Daoy (cell line): Measurements from ENCODE around the gene SAMM50. TPM values are rescaled to one million over a fixed set of nuclear protein-coding genes. Genes with fewer than 3 reads are reported as not detected.
"Not testable (repeated sequence)": the region's sequence is repeated elsewhere in the genome, so short reads cannot be mapped to it uniquely, and the experiment has no call there.

Experiments
- DNase-seq: peaks from one replicate; pipeline ENCODE4 v3.0.0-alpha.2; 2015; ENCODE audit warnings: low read depth
- total RNA-seq: library from RNA; depleted of rRNA; stranded (reverse); fragments of >200 nt; shearing (Covaris generic); gene quantifications from 2 replicates; pipeline ENCODE4 v1.2.3, GENCODE V29; 2014

SAMM50 gene
- total RNA-seq, 1 experiment from 2014 or later: 56.7 TPM

DNA sequence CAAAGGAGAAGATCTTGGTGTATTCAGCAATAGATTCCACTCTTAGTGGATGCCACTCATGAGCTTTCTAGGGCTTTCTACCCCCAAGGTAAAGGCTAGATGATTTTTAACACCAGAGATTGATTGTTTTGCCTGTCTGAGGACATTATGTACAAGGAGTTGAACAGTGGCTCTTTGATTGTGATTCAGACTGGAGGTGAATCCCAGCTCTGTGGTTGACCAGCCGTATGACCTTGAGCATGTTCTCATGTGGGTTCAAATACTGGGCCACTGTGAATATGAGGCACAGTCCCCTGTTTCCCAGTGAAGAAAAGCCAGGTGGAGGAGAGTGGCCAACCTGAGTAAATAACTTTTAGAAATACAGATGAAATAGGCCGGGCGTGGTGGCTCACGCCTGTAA lies 44.9 kb downstream of the SAMM50 start:
- no peak for DNase-seq

DNA sequence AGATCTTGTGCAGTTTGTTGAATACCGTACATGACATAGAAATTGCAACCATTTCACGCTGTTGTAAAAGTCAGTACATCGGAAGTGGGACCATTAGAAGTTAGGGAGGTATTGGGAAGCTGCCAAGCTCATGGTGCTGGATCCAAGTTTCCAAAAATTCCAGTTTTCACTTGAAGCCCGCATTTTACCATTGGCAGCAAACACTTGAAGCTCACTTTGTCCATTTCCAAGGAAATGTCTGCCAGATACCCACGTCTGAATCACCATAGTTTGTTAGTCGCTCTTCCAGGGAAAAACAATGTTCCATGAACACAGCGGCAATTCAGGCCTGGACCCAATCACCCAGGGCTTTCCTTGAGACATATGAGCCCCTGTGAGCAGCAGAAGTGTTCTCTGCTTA lies 46.3 kb downstream of the SAMM50 start:
- DNase-seq: no peak

DNA sequence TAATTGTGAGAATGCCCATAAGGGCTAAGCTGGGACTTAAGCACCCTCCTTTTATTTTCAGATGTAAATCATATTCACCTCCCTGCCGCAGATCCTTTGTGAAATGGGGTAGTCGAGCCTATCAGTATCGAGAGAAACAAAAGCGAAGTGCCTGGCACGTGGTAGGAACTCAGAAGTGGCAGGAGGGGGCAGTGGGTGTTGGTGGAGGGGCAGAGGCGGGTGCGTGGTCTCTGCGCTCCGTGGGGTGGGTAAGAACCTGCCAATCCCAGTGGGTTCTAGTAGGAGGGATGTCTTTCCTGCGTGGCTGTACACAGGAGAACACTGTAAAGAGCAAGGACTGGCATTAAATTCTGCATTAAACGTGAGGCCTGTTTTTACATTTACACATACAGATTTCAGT lies 47.1 kb downstream of the SAMM50 start:
- DNase-seq: no peak

DNA sequence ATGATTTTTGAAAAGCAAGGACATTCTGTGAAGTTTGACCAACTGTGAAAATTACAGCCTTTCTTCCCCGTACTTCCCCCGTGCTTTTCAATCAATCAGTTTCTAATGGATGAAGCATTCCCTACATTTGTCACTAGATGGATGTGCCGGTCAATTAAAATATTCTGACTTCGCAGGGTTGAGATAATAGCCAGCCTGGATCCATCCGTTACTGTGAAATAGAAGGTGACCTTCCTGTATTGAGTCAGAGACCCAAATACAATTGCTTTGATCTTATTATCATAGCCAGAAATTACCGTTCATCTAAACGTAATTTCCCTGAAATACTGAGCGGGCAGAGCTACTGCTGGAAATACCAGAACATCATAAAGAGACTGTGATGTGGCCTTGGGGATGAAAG lies 47.8 kb downstream of the SAMM50 start:
- DNase-seq: no peak

DNA sequence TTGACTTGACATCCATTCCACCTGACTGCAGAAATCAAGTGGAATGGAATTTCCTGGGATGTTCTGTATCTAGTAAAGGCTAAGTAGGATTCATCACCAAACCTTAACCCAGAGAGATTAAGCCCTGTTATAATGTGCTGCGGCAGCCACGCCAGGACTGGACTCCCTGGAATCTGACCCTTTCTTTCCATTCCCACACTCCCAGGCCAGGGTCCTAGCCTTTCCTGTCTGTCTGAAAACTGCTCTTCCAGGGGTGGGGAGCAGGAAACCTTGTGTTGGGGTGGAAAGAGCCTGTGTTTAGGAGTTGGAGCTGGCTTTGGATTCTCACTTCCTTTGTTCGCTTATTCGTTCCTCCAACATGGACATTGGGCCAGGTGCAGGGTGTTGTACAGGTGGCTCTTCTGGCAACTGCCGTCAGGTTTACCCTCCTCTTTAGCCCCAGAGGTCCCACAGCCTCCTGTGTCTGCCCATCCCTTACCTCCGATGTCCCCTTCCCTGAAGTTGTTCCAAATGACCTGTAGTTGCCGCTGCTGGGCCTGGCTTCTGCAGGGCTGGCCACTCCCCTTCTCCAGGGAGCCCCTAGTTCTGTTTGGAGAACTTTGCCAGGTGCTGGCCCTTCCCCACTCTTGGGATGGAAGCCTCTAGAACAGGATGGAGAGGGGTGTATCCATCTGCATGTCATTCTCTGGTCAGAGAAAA lies 48.3 kb downstream of the SAMM50 start:
- DNase-seq: peak; percentile 17

DNA sequence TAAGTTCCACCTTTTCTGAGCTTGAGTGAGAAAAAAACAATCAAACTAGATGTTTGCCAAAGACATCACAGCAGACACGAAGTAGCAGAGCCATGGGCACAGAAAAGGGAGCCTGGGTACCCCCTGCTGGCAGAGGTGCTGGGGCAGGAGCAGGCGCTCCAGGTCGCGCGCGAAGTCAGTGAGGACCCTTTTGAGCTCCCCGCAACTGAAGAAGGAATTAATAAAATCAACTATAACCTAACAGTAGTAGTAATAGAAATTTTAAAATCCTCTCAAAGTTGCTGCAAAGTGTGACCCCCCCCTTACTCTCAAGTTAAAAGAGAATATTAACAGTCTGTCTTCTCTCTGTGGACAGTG lies 48.8 kb downstream of the SAMM50 start:
- DNase-seq: no peak

DNA sequence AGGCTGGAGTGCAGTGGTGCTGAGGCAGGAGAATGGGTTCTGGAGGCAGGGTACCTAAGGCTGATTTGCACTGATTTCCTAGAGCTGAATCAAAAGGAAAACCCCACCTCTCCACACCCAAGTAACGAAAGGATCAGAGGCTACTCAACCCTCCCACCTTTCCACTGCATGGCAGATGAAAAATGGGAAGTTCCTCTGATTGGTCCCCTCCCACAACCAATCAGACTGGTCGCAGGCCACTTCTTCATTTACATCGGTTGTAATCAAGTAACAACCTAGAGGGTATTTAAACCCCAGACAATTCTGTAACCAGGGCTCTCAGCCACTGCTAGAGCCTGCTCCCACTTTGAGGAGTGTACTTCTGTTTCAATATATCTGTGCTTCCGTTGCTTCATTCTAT lies 50.3 kb downstream of the SAMM50 start:
- no peak for DNase-seq

DNA sequence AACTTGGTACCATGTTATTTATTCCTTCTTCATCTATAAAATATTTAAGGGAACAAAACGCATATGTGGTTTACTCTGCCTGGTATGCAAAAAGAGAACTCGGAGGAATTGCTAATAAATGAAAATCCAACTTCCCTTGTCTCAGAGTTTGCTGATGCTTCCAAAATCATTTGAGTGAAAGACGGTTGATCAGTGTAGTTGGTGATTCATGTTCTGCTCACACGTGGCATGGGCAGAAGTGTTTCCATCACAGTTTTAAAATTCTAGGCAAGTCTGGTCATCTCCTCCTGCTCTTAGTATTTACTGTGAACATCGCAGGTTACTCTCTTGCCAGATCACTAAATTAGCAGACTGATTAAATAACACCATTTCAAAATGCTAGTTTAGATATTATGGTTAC lies 56.9 kb downstream of the SAMM50 start:
- no peak for DNase-seq

DNA sequence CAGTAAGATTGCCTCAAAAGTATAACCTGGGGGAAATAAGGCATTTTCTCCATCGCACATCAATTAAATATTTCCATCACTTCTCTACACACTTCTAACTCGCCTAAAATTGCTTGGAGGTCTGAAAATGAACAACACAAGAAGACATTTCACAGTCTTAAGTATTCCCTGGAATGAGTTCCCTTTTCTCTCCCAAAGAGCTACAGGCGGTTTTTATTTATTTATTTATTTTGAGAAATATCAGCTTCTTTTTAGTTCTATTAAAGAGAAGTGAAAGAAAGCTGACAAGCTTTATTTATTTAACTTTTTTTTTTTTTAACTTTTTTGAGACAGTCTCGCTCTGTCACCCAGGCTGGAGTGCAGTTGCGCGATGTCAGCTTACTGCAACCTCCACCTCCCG lies 57.3 kb downstream of the SAMM50 start:
- no peak for DNase-seq

DNA sequence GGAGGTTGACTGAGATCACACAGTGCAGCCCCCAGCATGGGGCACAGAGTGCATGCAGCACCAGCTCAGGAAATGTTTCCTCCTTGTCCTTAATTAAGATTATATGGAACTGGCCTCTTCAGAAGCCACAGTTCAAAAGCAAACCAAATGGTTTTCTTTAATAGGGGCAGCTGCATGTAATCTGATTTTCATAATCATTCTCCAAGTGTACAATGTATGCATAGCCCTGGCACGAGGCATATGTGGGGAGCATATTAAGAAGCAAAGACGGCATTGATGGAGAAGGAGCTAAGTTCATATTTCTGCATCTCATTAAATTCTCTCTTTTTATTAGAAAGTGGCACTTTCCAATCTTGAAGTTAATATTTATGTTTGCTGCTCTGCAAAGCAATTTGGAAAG lies 59.0 kb downstream of the SAMM50 start:
- DNase-seq: no peak

DNA sequence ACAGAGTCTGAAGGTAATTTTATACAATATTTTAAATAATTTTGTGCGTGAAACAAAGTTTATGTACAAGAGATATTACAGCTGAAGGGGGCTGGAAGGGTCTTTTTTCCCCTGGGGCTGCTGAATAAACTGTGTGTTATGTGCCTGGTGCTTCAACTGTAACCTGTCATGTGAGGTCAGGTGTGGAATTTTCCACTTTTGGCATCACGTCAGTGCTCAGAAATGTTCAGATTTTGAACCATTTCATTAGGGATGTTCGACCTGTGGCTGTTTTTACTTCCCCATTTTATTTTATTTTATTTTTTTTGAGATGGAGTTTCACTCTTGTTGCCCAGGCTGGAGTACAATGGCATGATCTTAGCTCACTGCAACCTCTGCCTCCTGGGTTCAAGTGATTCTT lies 61.3 kb downstream of the SAMM50 start:
- DNase-seq: not testable (repeated sequence)

DNA sequence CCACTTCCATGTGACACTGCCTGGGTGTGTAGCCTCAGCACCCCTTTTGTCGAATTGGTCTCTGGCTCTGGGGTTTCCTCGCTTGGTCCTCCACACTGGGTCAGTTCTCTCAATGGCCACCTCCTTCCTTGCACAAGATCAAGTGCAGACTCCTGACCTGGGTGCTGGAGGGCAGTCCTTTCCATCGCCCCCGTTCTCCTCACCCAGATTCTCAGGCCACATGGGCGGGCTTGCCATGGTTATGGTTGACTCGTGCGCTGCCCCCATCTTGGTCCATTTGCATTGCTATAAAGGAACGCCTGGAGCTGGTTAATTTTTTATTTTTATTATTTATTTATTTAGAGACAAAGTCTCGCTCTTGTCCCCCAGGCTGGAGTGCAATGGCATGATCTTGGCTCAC lies 63.4 kb downstream of the SAMM50 start:
- DNase-seq: no peak

DNA sequence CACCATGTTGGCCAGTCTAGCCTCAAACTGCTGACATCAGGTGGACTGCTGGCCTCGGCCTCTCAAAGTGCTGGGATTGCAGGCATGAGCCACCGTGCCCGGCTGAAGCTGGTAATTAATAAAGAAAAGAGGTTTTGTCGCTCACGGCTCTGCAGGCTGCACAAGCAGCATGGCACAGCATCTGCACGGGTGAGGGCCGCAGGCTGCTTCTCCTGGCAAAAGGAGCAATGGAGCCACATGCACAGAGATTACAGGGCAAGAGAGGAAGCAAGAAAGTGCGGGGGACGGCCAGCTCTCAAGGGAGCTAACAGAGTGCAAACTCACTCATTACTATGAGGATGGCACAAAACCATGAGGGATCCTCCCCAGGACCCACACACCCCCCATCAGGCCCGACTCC lies 64.2 kb downstream of the SAMM50 start:
- no peak for DNase-seq

DNA sequence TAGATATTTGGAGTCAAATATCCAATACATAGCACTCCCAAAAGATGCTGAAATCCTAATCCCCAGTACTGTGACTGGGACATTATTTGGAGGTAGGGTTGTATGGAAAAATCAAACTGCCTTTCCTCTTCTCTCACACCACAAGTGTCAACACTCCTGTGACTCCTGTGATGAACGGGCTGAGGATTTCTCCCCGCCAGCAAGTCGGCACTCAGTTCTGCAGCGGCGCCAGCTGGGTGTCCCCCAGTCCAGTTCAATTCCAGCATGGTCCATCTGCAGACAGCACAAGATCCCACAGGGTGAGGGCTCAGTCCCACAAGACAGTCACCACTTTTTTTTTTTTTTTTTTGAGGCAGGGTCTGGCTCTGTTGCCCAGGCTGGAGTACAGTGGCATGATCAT lies 64.6 kb downstream of the SAMM50 start:
- no peak for DNase-seq

DNA sequence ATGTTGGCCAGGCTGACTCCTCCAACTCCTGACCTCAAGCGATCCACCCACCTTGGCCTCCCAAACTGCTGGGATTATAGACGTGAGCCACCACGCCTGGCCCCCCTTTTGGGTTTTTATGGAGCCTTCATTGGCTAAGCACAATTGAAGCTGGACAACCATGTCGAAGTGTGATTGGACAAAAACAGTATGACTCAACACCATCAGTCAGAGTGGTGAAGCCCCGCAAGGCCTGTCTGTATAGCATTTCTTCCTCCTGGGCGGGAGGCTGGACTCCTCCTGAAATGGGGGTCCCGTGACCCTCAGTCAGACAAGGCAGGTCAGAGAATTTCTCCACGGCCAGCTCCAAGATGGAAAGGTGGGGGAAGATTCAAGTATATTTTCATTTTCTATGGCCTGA lies 65.7 kb downstream of the SAMM50 start:
- peak; percentile 52 for DNase-seq

DNA sequence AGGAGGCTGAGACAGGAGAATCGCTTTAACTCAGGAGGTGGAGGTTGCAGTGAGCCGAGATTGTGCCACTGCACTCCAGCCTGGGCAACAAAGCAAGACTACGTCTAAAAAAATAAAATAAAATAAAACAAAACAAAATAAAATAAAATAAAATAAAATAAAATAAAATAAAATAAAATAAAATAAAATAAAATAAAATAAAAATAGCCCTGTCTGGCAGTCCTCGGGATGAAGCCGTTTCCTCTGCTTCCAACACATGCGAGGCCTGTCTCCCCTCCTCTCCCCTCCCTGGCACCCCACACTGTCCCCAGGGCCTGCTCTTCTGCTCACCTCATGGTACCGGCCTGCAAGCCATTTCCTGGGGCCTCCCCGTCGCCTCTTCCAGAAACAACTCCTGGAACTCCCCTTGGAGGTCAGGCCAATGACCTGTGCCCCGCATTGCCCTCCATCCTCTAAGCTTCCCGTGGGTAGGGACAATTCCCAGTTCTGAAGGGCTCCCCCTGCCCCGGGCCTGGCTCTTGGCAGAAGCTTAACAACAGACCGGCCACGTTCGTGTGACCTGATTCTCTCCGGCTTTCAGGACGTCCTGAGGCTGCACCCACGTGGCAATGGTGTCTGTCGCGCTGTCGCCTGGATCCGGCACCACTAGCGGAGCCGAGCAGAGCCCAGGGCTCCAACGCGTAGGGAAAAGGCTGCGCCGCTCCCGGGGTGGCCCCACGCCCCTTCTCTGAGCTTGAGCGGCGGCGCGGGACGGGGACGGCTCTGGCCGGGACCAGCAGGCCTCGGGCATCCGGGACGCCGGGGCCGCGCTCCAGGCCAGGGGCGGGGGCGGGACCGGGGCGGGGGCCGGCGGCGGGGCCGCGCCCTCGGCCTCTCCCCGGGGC lies 68.4 kb downstream of the SAMM50 start:
- peak; percentile 55 for DNase-seq

DNA sequence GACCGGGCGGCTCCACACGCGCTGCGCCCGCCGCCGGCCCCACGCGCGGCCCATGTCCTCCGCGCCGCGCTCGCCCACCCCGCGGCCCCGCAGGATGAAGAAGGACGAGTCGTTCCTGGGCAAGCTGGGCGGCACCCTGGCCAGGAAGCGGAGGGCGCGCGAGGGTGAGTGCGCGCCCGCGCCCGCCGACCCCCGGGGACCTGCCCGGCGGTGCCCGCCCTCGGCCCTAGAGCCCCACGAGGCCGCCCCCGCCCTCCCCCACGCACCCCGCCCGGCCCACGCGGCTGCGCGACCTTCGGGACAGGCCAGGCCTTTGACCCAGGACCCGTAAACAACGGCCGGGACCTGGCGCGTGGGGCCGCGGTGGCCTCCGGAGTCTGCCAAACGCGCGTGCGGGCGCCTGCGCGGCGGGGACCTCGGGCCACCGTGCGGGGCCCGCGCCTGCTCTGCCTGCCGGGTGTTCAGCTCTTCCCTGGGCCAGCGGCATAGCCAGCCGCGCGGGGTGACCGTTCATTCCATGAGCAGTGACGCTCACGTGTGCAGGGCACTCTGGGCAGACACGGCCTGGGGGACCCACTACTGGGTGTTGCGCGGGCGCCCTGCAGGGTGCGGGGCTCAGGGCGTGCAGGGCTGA lies 69.2 kb downstream of the SAMM50 start, which contains the start of gene PARVB:
PARVB (plus strand) TSS at position 15 of the 634 bp plus-strand sequence; CDS start at position 53, 38 bp downstream.
- DNase-seq: peak; percentile 43

DNA sequence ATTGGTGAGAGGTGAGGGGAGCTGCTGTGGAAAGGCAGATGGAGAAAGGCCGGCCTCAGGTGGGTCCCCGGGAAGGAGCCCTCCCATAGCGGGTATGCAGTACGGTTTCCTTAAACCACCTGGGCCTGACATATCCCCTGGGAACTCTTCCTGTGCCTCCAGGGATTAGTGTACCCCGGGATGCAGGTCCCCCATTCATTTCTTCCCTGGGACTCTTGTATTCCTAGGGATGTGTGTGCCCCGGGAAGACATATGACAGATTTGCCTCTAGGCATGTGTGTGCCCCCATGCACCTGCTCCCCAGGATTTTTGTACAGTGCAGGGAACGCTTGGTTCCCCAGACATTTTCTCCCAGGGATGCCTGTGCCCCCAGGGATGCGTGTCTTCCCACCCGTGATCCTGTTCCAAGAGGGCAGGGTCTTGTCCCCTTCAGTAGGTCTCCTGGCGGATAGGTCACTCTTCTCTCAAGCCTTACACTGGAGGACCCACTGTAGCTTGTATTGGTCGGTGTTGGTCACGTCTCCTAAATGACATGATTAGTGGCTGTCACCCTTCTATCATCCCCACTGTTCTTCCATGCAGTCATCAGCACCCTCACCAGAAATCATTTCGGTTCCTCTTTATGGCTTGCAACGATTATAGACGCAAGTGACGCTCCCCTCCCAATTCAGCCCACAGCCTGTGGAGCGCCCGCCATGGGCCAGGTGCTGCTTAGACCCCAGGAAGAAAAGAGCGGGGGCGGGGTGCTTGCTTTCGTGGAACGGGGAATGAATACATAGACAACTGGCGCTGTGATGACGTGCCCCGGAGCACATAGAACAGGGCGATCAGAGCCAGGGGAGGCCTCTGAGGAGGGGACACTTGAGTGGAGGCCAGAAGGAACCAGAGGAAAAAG lies 70.2 kb downstream of the SAMM50 start:
- DNase-seq: peak; percentile 8

DNA sequence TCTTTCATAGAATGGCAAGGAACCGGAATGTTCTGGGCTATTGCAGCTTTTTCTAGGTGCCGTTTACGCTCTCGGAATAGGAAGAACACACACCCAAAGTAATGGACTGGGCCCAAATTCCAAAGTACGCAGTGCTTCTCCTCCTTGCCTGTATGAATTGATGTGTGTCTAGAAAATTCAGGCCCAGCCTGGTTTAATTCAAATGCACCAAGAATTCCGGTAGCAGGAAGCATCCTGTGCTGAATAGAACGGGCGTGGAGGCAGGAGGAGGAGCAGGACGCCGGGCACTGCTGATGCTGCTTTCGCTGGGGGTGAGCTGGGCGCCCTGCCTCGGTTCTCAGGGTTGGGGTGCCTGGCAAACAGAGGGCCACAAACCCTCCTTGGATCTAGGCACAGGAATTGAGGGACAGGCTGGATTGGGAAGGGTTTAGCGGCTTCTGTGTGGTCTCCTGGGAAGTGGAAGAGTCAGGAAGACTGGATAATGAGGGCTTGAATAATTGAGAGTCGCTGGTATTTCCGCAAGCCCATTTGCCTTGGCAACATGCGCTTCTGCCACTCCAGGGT lies 70.9 kb downstream of the SAMM50 start:
- peak; percentile 51 for DNase-seq

DNA sequence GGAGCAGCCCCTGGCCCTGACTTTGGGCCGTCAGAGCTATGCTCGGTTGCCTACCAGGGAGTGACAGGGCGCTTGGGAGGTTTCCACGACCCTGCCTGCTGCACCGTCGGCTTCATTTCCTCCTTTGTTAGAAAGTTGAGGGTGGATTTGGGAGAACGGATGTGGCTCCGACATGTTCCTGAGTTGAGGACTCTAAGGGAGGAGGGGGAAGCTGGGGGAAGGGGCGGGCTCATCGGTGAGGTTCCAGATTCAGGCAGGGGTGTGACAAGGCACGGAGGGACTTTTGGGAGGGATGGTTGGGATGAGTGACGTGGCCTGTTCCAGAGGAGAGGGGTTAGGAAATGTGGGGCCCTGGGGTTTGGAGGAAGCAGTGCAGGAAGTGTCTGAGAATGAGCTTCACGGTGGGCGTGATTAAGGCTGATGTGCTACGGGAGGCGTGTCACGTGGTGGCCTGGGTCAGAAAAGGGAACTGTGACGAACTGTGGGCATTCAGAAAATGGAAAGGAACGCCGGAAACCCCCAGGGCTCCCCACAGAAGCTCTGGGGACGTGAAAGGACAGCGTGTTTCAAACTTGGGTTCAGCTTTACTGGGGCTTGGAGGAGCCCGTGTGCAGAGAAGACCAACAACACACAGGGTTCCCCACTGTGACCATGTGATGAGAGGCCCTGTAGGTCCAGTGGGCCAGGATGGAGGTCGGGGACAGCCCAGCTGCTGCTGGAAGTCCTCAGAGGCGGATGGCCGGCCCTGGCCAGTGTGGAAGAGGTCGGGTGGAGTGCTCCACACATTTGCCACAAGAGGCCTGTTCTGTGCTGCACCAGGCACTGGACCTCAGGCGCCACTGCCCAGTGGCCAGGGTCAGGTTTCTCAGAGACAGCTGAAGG lies 71.6 kb downstream of the SAMM50 start:
- peak; percentile 94 for DNase-seq
